SK-N-MC (cell line): ENCODE data around the gene ZBTB7A.

Source experiments
- EZH2 ChIP-seq: fragments of 200-600 bp; sonication (generic); IDR thresholded peaks from one replicate; pipeline ENCODE4 v1.6.1; 2017; ENCODE audit warnings: antibody characterized with exemption
- POLR2AphosphoS5 ChIP-seq: IDR thresholded peaks from 2 replicates; pipeline ENCODE4 v1.6.1; 2012; ENCODE audit warnings: mild to moderate bottlenecking, low read depth, low read length, borderline replicate concordance

- TF ChIP-seq POLR2AphosphoS5 = no peak
- TF ChIP-seq EZH2 = no peak
Measured at GRCh38 chr19:4042064-4042730, 24.5 kb downstream of the ZBTB7A start.
